ENCODE data around the gene PRUNE1.

Gene PRUNE1, protein sequence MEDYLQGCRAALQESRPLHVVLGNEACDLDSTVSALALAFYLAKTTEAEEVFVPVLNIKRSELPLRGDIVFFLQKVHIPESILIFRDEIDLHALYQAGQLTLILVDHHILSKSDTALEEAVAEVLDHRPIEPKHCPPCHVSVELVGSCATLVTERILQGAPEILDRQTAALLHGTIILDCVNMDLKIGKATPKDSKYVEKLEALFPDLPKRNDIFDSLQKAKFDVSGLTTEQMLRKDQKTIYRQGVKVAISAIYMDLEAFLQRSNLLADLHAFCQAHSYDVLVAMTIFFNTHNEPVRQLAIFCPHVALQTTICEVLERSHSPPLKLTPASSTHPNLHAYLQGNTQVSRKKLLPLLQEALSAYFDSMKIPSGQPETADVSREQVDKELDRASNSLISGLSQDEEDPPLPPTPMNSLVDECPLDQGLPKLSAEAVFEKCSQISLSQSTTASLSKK

DNA sequence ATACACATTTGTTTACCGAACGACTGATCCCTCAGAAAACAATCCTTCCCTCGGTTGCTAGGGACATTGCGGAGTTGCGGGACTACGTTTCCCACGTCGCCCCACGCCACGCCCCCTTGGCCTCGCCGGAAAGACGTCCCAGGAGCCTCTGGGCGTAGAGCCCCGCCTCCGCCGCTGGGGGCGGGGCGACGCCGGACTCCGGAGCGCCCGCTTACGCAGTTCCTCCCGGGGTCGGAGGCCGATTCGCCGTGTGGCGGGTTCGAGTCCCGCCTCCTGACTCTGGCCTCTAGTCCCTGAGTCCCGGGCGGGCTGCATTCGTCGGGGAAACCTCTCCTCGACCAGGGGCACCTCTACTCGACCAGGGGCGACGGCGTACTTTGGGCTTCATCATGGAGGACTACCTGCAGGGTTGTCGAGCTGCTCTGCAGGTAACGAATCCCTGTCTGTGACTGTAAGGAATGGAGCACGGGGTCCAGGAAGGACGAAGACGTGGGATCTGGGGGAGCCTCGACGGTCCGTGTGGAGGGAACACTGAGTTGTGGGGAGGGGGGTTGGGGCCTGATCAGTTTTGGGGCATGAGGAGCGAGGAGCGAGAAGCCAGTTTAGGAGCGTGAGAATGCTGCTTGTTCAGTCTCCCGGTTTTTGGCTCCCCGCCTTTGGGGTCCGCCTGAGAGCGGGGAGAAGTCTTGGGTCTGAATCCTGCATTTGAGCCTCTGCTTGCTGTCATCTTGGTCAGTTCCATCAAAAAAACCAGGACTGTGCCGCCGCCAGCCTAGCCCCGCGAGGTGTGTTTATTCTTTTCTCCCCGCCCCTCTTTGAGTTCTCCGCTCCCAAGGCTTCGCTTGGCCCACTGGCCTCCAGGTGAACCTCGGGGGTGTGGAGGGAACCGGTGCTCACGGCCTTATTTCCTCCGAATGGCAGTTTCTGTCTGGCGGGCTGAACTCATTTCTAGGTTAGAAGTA is at the start of gene PRUNE1:
Gene PRUNE1 (plus strand): TSS at position 206 of the 962 bp plus-strand sequence. CDS start 184 bp downstream, at position 390.
- peak within 1 kb of the TSS; percentile 82 for H3K4me3 ChIP-seq (ENCODE audit: low read depth, low read length)
- TF ChIP-seq, protein P1, sequence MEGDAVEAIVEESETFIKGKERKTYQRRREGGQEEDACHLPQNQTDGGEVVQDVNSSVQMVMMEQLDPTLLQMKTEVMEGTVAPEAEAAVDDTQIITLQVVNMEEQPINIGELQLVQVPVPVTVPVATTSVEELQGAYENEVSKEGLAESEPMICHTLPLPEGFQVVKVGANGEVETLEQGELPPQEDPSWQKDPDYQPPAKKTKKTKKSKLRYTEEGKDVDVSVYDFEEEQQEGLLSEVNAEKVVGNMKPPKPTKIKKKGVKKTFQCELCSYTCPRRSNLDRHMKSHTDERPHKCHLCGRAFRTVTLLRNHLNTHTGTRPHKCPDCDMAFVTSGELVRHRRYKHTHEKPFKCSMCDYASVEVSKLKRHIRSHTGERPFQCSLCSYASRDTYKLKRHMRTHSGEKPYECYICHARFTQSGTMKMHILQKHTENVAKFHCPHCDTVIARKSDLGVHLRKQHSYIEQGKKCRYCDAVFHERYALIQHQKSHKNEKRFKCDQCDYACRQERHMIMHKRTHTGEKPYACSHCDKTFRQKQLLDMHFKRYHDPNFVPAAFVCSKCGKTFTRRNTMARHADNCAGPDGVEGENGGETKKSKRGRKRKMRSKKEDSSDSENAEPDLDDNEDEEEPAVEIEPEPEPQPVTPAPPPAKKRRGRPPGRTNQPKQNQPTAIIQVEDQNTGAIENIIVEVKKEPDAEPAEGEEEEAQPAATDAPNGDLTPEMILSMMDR (IDR thresholded peaks at IDR 0.05; ENCODE audit: borderline replicate concordance, insufficient read depth, low read depth, low read length): no peak

DNA sequence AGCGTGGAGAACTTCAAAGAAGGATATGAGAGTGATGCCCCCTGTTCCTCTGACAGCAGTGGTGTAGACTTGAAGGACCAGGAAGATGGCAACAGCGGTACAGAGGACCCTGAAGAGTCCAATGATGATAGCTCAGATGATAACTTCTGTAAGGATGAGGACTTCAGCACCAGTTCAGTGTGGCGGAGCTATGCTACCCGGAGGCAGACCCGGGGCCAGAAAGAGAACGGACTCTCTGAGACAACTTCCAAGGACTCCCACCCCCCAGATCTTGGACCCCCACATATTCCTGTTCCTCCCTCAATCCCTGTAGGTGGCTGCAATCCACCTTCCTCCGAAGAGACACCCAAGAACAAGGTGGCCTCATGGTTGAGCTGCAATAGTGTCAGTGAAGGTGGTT is 47.6 kb upstream of the PRUNE1 start:
- H3K4me3 ChIP-seq (ENCODE audit: low read depth, low read length): no peak overlapping the region

DNA sequence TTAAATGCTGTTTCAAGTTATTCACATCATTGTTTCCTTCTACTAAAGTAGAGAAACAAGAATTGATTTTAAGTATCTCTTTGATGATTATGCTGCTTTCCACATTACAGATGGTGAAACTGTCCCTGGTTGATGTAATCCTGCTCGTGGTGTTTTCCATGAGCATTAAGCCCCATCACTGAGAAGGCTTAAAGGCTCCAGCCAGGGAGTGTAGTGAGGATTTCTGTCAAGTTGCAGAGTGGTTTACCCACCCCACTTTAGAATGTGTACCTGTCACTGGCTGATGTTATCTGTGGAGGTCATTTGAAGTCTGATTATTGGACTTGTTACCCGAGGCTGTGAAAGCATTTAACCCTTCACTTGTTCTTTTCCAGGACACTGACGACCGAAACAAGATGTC is 46.5 kb upstream of the PRUNE1 start:
- H3K4me3 ChIP-seq (ENCODE audit: low read depth, low read length): no peak overlapping the region
- TF ChIP-seq, protein P1 (IDR thresholded peaks at IDR 0.05; ENCODE audit: borderline replicate concordance, insufficient read depth, low read depth, low read length): no peak

More for the DNA sequence above, 47.6 kb upstream of the PRUNE1 start:
- TF ChIP-seq, protein P1 (IDR thresholded peaks at IDR 0.05; ENCODE audit: borderline replicate concordance, insufficient read depth, low read depth, low read length): no peak

DNA sequence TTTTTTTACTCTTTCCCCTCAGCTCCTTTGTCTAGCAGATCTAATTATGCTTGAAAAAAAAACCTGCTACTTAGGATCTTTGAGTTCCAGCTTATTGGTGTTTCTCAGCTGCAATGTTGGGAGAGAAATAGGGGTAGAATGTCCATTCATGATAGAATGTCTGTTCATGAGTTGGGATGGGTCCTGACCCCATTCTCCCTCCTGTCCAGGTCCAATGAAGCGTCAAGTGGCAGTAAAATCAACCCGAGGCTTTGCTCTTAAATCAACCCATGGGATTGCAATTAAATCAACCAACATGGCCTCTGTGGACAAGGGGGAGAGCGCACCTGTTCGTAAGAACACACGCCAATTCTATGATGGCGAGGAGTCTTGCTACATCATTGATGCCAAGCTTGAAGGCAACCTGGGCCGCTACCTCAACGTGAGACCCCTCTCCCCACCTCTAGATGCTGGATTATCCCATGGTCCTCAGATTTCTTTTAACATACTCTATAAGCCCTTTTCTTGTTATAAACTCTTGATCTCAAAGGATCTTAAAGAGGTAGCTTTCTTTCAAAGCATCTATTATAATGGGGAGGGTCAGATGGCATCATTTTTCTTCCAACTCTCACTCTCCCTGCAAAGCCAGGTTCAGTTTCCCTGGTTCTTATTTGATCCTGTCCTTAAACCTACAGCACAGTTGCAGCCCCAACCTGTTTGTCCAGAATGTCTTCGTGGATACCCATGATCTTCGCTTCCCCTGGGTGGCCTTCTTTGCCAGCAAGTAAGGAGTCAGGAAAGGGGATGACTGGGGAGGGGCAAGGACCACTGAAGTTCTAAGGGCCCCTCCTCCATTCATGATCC is 44.7 kb upstream of the PRUNE1 start:
- TF ChIP-seq, protein P1 (IDR thresholded peaks at IDR 0.05; ENCODE audit: borderline replicate concordance, insufficient read depth, low read depth, low read length): no peak
- H3K4me3 ChIP-seq (ENCODE audit: low read depth, low read length): no peak overlapping the region

DNA sequence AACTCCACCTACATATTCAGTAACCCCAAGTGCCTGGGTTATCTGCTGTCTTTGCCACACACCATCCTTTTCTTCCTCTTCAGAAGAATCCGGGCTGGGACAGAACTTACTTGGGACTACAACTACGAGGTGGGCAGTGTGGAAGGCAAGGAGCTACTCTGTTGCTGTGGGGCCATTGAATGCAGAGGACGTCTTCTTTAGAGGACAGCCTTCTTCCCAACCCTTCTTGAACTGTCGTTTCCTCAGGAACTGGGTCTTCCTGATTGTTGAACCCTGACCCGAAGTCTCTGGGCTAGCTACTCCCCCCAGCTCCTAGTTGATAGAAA is 44.1 kb upstream of the PRUNE1 start:
- no peak overlapping the region for H3K4me3 ChIP-seq (ENCODE audit: low read depth, low read length)
- TF ChIP-seq, protein P1 (IDR thresholded peaks at IDR 0.05; ENCODE audit: borderline replicate concordance, insufficient read depth, low read depth, low read length): no peak

DNA sequence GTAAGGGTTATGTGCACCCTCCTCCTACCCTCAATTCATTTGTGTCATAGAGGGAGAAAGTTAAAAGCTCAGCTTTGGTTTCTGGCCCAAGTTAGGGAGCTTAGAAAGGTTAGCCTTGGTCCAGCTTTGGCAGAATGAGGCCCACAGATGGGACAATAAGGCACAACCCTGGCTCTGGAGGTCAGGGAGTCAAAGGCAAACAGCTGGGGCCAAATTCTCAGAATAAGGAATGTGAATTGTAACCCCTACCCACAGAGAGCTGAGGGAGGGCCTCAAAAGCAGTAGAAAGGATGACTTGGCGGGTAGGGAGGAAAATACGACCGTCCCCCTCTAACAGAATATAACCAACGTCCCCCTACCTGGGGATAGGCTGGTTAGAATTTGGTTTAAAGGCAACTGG is 42.6 kb upstream of the PRUNE1 start:
- H3K4me3 ChIP-seq (ENCODE audit: low read depth, low read length): no peak overlapping the region
- TF ChIP-seq, protein P1 (IDR thresholded peaks at IDR 0.05; ENCODE audit: borderline replicate concordance, insufficient read depth, low read depth, low read length): no peak
